ENCODE measurements around the gene EMC8.

DNA sequence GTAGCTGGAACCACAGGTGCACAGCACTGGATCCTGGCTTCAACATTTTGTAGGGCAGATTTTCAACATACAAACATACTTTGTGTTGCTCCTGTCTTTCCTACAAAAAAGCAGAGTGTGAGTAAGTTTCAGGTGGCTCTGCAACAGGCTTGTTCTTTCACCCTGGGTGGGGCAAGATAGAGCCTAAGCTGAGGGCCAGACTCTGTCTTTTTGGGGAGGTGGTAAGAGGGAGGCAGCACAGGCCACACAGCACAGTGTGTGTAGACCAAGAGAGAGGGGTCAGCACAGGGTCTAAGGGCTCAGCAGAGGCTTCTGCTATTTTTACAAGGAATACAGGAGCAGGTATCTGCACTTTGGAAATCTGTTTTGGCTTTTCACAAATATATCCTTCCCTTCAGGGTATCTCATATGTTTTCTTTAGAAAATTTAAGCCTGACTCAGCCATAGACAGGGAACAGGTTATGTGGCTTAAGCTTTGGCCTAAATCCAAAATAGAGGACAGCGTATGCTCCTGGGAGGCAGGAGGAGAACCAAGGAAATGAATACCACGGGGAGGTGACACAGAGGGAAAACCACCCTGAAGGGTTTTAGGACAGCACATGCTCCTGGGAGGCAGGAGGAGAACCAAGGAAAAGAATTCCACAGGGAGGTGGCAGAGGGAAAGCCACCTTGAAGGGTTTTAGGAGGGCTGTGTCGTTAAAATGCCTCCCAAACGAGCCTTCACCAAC, 21.6 kb downstream of the EMC8 start:
- TF ChIP-seq, protein P1, sequence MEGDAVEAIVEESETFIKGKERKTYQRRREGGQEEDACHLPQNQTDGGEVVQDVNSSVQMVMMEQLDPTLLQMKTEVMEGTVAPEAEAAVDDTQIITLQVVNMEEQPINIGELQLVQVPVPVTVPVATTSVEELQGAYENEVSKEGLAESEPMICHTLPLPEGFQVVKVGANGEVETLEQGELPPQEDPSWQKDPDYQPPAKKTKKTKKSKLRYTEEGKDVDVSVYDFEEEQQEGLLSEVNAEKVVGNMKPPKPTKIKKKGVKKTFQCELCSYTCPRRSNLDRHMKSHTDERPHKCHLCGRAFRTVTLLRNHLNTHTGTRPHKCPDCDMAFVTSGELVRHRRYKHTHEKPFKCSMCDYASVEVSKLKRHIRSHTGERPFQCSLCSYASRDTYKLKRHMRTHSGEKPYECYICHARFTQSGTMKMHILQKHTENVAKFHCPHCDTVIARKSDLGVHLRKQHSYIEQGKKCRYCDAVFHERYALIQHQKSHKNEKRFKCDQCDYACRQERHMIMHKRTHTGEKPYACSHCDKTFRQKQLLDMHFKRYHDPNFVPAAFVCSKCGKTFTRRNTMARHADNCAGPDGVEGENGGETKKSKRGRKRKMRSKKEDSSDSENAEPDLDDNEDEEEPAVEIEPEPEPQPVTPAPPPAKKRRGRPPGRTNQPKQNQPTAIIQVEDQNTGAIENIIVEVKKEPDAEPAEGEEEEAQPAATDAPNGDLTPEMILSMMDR (IDR thresholded peaks at IDR 0.05; ENCODE audit: insufficient read depth, low read length, poor library complexity, severe bottlenecking): no peak
- no peak for TF ChIP-seq EZH2phosphoT487 (conservative IDR thresholded peaks at IDR 0.05; ENCODE audit: low read length)
